Lower leg skin (tissue), 4 donors: ENCODE measurements around the gene S1PR4. TPM values are rescaled to one million over a fixed set of nuclear protein-coding genes. Genes with fewer than 3 reads are reported as not detected.
"Not testable (repeated sequence)": the region's sequence is repeated elsewhere in the genome, so short reads cannot be mapped to it uniquely, and the experiment has no call there.

Source experiments
- DNase-seq, 2 donors: peaks; one replicate each; pipeline ENCODE4 v3.0.0-alpha.2; 2019; ENCODE audit warnings: low spot score in 2 of 2
- H3K4me3 ChIP-seq: fragments of 200-600 bp; sonication (generic); 2 replicates; pipeline ENCODE4 v1.5.1; 2017; ENCODE audit warnings: mild to moderate bottlenecking, low read depth; ENCODE audit not compliant: poor library complexity, severe bottlenecking
- CTCF ChIP-seq, 3 donors: fragments of 450-650 bp; IDR thresholded peaks; one replicate each; pipeline ENCODE4 v1.5.1; 2016; ENCODE audit warnings: antibody characterized with exemption in 3 of 3, mild to moderate bottlenecking in 3 of 3, moderate library complexity in 2 of 3
- POLR2A ChIP-seq, 2 donors: fragments of 450-650 bp; IDR thresholded peaks; one replicate each; pipeline ENCODE4 v1.6.1; 2016 to 2017; ENCODE audit warnings: antibody characterized with exemption in 2 of 2, mild to moderate bottlenecking in 1 of 2, moderate library complexity in 1 of 2
- WGBS, 2 donors: methylation state at CpG; one replicate each; pipeline ENCODE4 v1.1.5; 2018; 5-methylcytosine and 5-hydroxymethylcytosine counted together
- intact Hi-C: fragments of 100-400 bp; cut with DNase I; formaldehyde crosslinking; loops from one replicate; pipeline ENCODE4 v1.15.0; 2023; ENCODE audit warnings: low total_unique reads
- total RNA-seq, 4 donors: library from RNA; depleted of rRNA; stranded (reverse); fragments of >200 nt; gene quantifications; one replicate each; pipeline ENCODE4 v1.1.0, GENCODE V29; 2016

The S1PR4 gene
- total RNA-seq, 4 donors from 2014 or later, result 0.19 to 3.4 (median 2.2) TPM; not detected in 1

- DNase-seq, result no peak
- TF ChIP-seq POLR2A (IDR thresholded peaks at IDR 0.05) (no peak), CTCF (IDR thresholded peaks at IDR 0.05) (no peak)
- 91 to 95% methylated on average over 35 to 39 of the region's 39 CpGs for WGBS, 2 donors
- intact Hi-C loops, result no loop called here
- H3K4me3 ChIP-seq, result no peak overlapping the region
These were observed 22.6 kb downstream of the S1PR4 start for GRCh38 chr19:3201072-3201700.

DNA sequence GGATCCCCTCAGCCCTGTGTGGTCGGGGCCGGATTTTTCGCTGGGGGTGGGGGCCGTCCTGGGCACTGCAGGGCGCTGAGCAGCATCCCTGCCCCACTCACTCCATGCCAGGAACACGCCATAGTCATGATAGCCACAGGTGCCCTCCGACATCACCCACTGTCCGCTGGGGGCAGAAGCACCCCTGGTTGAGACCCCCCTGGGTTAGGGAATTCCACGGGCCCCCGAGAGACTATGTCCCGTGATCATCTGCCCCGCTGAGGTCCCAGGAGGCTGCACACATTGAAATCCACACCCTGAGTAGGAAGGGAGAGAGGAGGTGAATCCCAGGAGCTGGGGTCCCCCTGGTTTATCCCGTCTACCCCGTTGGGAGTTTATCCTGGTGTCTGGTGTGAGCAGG, 23.3 kb downstream of the S1PR4 start:
- intact Hi-C loops, result no loop called here
- TF ChIP-seq CTCF (IDR thresholded peaks at IDR 0.05) (no peak), POLR2A (IDR thresholded peaks at IDR 0.05) (no peak)
- 90 to 92% methylated on average over 13 to 14 of the region's 14 CpGs for WGBS, 2 donors
- DNase-seq, result no peak
- H3K4me3 ChIP-seq, result no peak overlapping the region

DNA sequence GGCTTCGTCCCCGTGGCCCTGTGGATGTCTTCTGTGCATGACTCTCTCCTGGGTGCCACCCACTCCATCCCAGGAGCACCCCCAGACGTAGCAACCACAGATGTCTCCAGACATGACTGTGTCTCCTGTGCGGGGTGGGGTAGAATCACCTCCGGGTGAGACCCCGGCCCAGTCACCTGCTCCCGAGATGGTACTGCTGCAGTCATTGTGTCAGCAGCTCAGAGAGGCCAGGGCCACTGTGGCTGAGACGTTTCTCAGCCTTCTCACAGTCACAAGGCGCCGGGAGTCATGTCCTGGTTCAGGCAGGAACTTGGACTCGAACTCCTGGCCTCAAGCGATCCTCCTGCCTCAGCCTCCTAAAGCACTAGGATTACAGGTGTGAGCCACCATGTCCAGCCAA, 23.8 kb downstream of the S1PR4 start:
- 85 to 89% methylated on average over 10 to 12 of the region's 12 CpGs for WGBS, 2 donors
- TF ChIP-seq POLR2A (IDR thresholded peaks at IDR 0.05), result no peak
- no peak for TF ChIP-seq CTCF (IDR thresholded peaks at IDR 0.05)
- intact Hi-C loops, result no loop called here
- no peak overlapping the region for H3K4me3 ChIP-seq
- no peak for DNase-seq

GRCh38 chr19:3202895-3203294, 24.3 kb downstream of the S1PR4 start:
- 93 to 94% methylated on average over 7 of the region's 7 CpGs for WGBS, 2 donors
- DNase-seq, H3K4me3 ChIP-seq, intact Hi-C loops: not testable (repeated sequence)

- 92 to 98% methylated on average over 23 to 30 of the region's 43 CpGs for WGBS, 2 donors
- no peak for DNase-seq
- intact Hi-C loops, result no loop called here
- H3K4me3 ChIP-seq, result no peak overlapping the region
- no peak for TF ChIP-seq POLR2A (IDR thresholded peaks at IDR 0.05)
- TF ChIP-seq CTCF (IDR thresholded peaks at IDR 0.05), result no peak
These were observed 25.5 kb downstream of the S1PR4 start for GRCh38 chr19:3203805-3204645.

- TF ChIP-seq POLR2A (IDR thresholded peaks at IDR 0.05), result no peak
- no peak for TF ChIP-seq CTCF (IDR thresholded peaks at IDR 0.05)
- H3K4me3 ChIP-seq, result no peak overlapping the region
- DNase-seq, result no peak
- 92 to 96% methylated on average over 34 to 35 of the region's 35 CpGs for WGBS, 2 donors
- intact Hi-C loops, result no loop called here
These were observed 26.2 kb downstream of the S1PR4 start for GRCh38 chr19:3204646-3205275.
